Activated CD4-positive, alpha-beta T cell treated with anti-CD3 and anti-CD28 coated beads, Interleukin-2, amount 10 ng/mL, durations not matched to agents 24 days and 14 days (primary cell): ENCODE measurements around the gene CDC14B. TPM values are rescaled to one million over a fixed set of nuclear protein-coding genes. Genes with fewer than 3 reads are reported as not detected.
"Not testable (repeated sequence)": the region's sequence is repeated elsewhere in the genome, so short reads cannot be mapped to it uniquely, and the experiment has no call there.

Experiments used
- DNase-seq: peaks from one replicate; pipeline ENCODE4 v3.0.0; 2022
- H3K27ac Mint-ChIP-seq: one replicate; pipeline ENCODE4 v1.8.0; 2022; ENCODE audit warnings: mild to moderate bottlenecking, mixed read lengths
- H3K27me3 Mint-ChIP-seq: one replicate; pipeline ENCODE4 v1.8.0; 2022; ENCODE audit warnings: mixed read lengths
- H3K36me3 Mint-ChIP-seq: one replicate; pipeline ENCODE4 v1.8.0; 2022; ENCODE audit warnings: low read depth, mild to moderate bottlenecking, mixed read lengths
- H3K4me1 Mint-ChIP-seq: one replicate; pipeline ENCODE4 v1.8.0; 2021; ENCODE audit warnings: mixed read lengths
- H3K4me3 Mint-ChIP-seq: one replicate; pipeline ENCODE4 v1.8.0; 2022; ENCODE audit warnings: mild to moderate bottlenecking, moderate library complexity, mixed read lengths
- H3K9me3 Mint-ChIP-seq: one replicate; pipeline ENCODE4 v1.8.0; 2021; ENCODE audit warnings: mixed read lengths
- intact Hi-C: fragments of 100-400 bp; cut with micrococcal nuclease; formaldehyde crosslinking; loops from one replicate; pipeline ENCODE4 v1.15.1; 2023
- total RNA-seq: library from RNA; stranded (reverse); gene quantifications from 2 replicates; pipeline ENCODE4 v1.2.3, GENCODE V29; 2022

Gene CDC14B
- total RNA-seq, 1 donor from 2014 or later = 1.1 TPM

DNA sequence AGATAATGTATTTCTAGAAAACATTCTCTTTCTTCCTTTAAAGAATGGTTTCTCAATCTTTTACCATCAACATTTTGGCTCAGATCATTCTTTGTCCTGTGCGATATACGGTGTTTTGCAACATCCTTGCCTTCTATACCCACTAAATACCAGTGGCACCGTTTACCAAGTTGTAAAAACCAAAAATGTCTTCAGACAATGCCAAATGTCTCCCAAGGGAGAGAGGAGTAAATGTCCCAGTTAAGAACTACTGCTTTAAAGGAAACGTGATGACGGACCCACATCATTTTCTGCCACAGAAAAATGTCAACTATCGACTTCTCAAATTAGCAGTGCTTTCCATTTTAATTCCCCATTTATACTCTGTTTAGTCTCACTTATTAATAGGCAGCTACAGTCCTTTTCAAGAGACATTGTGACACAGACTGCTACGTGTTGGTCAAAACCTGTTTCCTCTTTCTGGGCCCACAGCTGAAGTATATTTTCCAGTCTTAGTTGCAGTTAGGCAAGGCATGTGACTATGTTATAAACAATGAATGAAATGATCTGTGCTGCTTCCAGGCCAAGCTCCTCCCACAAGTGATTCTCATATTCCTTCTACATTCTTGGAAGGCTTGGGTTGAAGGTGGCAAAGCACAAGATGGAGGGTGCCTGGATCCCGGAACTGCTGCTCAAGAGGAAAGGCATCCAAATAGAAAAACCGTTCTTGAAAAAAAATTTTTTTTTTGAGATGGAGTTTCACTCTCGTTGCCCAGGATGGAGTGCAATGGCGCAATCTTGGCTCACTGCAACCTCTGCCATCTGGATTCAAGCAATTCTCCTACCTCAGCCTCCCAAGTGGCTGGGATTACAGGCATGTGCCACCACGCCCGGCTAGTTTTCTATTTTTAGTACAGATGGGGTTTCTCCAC, 26.7 kb upstream of the CDC14B start:
- H3K4me1 Mint-ChIP-seq = peaks cover 2% of the 10 kb centered on the region
- no peak overlapping the region for H3K27ac Mint-ChIP-seq
- no peak overlapping the region for H3K4me3 Mint-ChIP-seq
- H3K9me3 Mint-ChIP-seq = no peaks in the 10 kb centered on the region
- DNase-seq = no peak
- intact Hi-C loops = no loop called here
- H3K36me3 Mint-ChIP-seq = peaks cover 16% of the 10 kb centered on the region
- H3K27me3 Mint-ChIP-seq = no peaks in the 10 kb centered on the region

DNA sequence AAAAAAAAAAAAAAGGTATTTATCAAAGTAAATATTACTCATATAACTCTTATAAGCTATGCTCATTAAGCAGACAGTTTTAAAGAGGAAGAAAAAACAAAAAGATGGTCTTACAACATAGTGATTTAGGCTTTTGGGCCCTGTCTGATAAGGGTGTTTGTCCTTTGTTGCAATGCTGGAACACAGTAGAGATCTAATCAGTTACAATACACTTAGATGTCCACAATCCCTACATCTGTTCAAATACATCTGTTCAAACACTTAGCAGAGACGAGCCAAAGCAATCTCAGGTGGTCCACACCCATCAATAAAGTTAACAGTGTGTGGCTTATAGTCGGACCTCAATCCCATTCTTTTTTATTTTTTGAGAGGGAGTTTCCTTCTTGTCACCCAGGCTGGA, 24.5 kb upstream of the CDC14B start:
- no peak overlapping the region for H3K4me3 Mint-ChIP-seq
- H3K9me3 Mint-ChIP-seq = no peaks in the 10 kb centered on the region
- peaks cover 11% of the 10 kb centered on the region for H3K36me3 Mint-ChIP-seq
- no peak for DNase-seq
- intact Hi-C loops = no loop called here
- H3K4me1 Mint-ChIP-seq = peaks cover 2% of the 10 kb centered on the region
- H3K27me3 Mint-ChIP-seq = no peaks in the 10 kb centered on the region
- no peak overlapping the region for H3K27ac Mint-ChIP-seq

DNA sequence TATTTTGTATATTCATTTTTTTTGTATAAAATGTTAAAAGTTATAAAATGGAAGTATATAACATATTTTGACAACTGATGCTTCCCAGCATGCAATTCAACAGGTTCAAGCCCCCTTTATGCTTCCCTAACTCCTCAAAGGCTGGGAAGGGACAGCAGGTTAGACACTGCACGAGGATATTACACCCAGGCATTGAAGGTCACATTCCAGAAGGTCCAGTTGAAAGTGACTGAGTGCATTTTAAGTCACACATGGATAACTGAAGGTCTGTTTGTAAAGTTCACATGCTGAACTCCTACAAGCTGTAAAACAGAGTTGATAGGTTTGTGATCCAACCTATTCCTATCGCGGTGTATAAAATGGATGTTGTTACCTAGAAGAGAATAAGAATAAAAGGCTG, 21.9 kb upstream of the CDC14B start:
- no peak for DNase-seq
- intact Hi-C loops = no loop called here
- peaks cover 5% of the 10 kb centered on the region for H3K27me3 Mint-ChIP-seq
- H3K9me3 Mint-ChIP-seq = no peaks in the 10 kb centered on the region
- peaks cover 3% of the 10 kb centered on the region for H3K4me1 Mint-ChIP-seq
- H3K36me3 Mint-ChIP-seq = peaks cover 7% of the 10 kb centered on the region
- no peak overlapping the region for H3K4me3 Mint-ChIP-seq
- no peak overlapping the region for H3K27ac Mint-ChIP-seq

DNA sequence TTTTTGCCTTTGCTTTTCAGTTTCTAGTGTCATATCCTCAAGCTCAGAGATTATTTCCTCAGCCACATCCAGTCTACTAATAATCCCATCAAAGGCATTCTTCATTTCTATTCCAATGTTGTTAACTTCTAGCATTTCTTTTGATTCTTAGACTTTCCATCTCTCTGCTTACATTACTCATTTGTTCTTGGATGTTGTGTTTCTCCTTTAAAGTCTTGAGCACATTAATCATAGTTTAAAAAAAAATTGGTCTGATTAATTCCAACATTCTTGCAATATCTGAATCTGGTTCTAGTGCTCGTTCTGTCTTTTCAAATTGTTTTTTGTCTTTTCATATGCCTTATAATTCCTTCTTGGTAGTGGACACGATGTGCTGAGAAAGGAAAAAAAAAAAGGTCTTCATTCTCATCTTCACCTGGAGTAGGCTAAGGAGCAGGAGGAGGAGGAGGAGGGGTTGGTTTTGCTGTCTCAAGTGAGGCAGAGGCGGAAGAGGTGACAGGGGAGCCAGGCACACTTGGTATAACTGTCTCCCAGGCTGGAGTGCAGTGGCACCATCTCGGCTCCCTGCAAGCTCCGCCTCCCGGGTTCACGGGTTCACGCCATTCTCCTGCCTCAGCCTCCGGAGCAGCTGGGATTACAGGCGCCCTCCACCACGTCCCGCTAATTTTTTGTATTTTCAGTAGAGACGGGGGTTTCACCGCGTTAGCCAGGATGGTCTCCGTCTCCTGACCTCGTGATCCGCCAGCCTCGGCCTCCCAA, 19.1 kb upstream of the CDC14B start:
- no peaks in the 10 kb centered on the region for H3K9me3 Mint-ChIP-seq
- no peaks in the 10 kb centered on the region for H3K36me3 Mint-ChIP-seq
- H3K27ac Mint-ChIP-seq = no peak overlapping the region
- intact Hi-C loops = no loop called here
- H3K27me3 Mint-ChIP-seq = peaks cover 9% of the 10 kb centered on the region
- H3K4me3 Mint-ChIP-seq = no peak overlapping the region
- DNase-seq = no peak
- H3K4me1 Mint-ChIP-seq = peaks cover 2% of the 10 kb centered on the region

DNA sequence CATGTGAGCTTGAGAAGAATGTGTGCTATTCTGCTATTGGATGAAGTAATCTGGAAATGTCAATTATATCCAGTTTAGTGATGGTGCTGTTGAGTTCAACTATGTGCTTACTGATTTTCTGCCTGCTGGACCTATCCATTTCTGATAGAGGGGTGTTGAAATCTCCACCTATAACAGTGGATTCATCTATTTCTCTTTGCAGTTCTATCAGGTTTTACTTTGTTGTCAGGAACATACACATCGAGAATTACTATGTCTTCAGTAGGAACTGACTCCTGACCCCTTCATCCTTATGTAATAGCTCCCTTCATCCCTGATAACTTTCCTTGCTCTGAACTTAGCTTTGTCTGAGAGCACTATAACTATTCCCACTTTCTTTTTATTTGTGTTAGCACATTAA, 16.7 kb upstream of the CDC14B start:
- no peak overlapping the region for H3K4me3 Mint-ChIP-seq
- intact Hi-C loops = no loop called here
- H3K4me1 Mint-ChIP-seq = peaks cover 2% of the 10 kb centered on the region
- DNase-seq = no peak
- H3K27ac Mint-ChIP-seq = no peak overlapping the region
- H3K9me3 Mint-ChIP-seq = no peaks in the 10 kb centered on the region
- no peaks in the 10 kb centered on the region for H3K36me3 Mint-ChIP-seq
- peaks cover 14% of the 10 kb centered on the region for H3K27me3 Mint-ChIP-seq

DNA sequence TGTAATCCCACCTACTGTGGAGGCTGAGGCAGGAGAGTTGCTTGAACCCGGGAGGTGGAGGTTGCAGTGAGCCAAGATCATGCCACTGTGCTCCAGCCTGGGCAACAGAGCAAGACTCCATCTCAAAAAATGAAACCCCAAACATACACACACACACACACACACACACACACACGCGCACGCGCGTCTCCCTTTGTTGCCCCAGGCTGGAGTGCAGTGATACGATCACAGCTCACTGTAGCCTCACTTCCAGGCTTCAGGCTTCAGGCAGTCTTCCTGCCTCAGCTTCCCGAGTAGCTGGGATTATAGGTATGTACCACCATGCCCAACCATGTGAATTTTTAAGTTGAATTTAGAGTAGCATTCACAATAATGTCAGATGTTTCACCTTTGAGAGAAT, 13.9 kb upstream of the CDC14B start:
- H3K4me1 Mint-ChIP-seq, DNase-seq, H3K9me3 Mint-ChIP-seq, H3K27ac Mint-ChIP-seq, H3K4me3 Mint-ChIP-seq, H3K36me3 Mint-ChIP-seq, intact Hi-C loops: not testable (repeated sequence)
- peaks cover 12% of the 10 kb centered on the region for H3K27me3 Mint-ChIP-seq

DNA sequence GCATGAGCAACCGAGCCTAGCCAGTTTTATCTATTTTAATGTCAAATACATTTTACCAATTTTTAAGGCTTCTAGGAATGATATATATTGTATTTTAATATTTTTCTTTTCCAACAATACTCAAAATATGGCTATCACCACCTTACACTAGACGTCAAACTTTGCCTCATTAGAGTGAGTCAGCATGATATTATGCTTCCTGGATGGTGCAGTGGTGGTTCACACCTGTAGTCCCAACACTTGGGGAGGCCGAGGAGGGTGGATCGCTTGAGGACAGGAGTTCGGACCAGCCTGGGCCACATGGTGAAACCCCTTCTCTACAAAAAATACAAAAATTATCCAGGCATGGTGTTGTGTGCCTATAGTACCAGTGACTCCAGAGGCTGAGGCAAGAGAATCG, 7.3 kb upstream of the CDC14B start:
- Mint-ChIP-seq H3K27me3 (peaks cover 4% of the 10 kb centered on the region), H3K9me3 (no peaks in the 10 kb centered on the region), H3K27ac (no peak overlapping the region), H3K4me3 (no peak overlapping the region), H3K4me1 (peaks cover 5% of the 10 kb centered on the region), H3K36me3 (no peaks in the 10 kb centered on the region)
- no peak for DNase-seq
- intact Hi-C loops = no loop called here

DNA sequence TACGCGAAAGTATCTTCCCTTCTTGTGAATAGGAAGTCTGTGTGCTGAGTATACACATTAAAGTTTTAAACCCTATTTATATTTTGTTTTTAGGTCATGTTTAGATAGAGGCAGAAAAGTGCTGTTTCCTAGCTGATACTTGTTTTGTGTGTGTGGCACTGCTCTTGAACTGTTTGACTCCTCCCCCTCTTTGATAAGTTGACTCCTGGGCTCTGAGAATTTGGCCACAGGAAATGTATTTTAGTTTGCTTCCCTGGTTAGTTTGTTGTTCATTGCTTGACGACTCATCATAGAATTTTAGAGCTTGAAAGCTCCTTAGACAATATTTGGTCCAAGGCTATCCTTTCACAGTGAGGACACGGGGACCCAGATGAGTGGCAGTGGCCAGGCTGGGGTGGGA, 2.0 kb upstream of the CDC14B start:
- no peak overlapping the region for H3K4me3 Mint-ChIP-seq

DNA sequence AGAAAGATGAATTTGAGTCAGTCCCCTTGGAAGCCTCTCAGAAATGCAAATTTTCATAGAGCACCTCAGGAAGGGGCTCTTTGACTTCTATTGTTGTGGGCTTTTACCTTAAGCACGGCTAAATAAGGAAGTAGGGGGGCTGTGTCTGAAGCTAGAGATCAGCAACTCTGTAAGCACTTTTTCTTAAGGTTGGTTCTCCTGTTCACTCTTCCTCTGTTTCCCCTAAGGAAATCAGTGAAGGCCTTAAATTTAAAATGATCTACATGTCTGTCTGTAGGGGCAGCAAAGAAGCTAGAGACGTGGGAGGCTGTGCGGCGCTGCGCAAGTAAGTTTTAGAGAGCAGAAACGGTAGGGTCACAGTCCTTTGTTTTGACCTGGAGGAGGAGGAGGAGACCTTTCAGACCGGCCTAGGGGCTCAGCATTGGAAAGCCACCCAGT, 1.2 kb upstream of the CDC14B start:
- Mint-ChIP-seq H3K4me1 (peaks cover 4% of the 10 kb centered on the region), H3K36me3 (no peaks in the 10 kb centered on the region), H3K27ac (no peak overlapping the region), H3K9me3 (no peaks in the 10 kb centered on the region), H3K4me3 (no peak overlapping the region), H3K27me3 (peaks cover 39% of the 10 kb centered on the region)
- intact Hi-C loops = no loop called here
- no peak for DNase-seq

More for the DNA sequence above, 2.0 kb upstream of the CDC14B start:
- Mint-ChIP-seq H3K4me1 (peaks cover 4% of the 10 kb centered on the region), H3K36me3 (no peaks in the 10 kb centered on the region), H3K27me3 (peaks cover 36% of the 10 kb centered on the region), H3K9me3 (no peaks in the 10 kb centered on the region), H3K27ac (no peak overlapping the region)
- DNase-seq = no peak
- intact Hi-C loops = no loop called here

DNA sequence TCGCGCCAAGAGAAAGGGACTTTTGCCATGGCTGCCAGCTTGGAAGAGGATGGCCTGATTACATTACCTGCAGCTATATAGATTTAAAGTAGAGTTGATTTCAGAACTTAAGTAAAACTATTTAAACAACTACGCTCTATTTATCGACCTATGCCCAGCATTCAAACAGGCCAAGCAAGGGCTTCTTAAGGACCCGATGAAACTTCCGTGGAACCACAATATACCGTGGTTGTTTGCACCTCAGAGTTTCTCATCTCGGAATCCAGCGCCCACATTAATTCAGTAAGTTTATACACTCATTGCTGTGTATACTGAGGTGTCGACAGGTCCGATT, 505 bp upstream of the CDC14B start:
- Mint-ChIP-seq H3K4me1 (peaks cover 4% of the 10 kb centered on the region), H3K27me3 (peaks cover 45% of the 10 kb centered on the region), H3K9me3 (no peaks in the 10 kb centered on the region), H3K27ac (no peak overlapping the region), H3K36me3 (no peaks in the 10 kb centered on the region), H3K4me3 (peak overlapping the region; percentile 60)
- DNase-seq = no peak
- intact Hi-C loops = no loop called here

DNA sequence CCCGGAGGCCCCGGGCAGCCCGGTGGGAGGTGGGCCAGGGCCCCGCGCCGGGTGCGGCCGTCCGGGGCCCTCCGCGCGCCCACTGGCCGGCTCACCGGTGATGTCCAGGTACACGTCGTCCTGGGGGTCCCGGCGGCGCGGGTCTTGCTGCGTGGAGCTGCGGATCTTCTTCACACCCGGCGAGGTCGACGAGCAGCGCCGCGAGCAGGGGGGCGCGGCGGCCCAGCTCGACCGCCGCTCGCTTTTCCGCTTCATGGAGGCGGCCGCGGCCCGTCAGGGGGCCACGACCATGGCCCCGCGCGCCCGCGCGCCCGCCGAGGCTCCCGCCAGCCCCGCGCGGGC, 548 bp downstream of the CDC14B start:
- Mint-ChIP-seq H3K9me3 (no peaks in the 10 kb centered on the region), H3K36me3 (no peaks in the 10 kb centered on the region), H3K4me3 (peak overlapping the region; percentile 32), H3K27me3 (peaks cover 50% of the 10 kb centered on the region), H3K4me1 (peaks cover 4% of the 10 kb centered on the region), H3K27ac (no peak overlapping the region)
- no peak for DNase-seq
- intact Hi-C loops = no loop called here

DNA sequence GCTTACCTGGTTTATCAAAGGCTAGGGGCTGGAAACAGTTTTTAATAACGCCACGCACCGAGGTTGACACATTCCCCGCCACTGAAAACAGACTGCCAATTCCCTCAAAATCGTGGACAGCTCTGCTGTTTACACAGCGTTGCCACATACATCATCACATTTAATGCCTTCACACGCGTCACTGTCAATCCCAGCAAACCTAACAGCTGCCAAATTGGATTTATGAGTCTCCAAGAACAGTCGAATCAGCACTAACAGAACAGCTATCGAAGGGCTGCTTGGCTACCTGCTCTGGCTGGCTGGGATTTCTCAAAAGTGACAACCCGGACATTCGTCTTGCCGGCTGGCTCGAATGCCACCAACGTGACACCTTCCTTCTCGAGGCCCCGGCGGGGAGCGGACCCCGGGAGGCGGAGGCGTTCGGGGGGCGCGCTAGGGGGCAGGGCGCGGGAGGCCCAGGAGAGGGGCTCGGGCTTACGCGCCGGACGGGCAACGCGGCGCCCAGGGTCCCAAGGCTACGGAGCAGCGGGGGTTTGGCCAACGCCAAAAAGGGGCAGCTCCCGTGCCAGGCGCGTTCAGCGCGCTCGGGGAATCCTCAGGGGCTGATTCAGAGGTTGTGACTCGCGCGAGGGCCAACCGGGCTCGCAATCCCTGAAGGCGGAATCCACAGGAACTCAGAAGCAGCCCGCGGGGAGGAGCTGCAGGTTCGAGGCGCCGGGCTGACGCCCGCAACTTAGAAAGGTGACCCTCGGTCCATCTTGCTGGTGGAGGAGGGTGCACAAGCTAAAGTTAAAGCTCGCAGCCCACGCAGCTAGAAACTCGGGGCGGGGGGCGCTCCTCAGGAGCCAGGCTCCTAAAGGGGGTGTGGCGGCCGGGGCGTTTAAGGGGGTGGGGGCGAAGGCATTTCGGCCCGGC, 1.2 kb downstream of the CDC14B start:
- H3K4me3 Mint-ChIP-seq = peak overlapping the region; percentile 58
- no peak overlapping the region for H3K27ac Mint-ChIP-seq
- intact Hi-C loops = no loop called here
- no peaks in the 10 kb centered on the region for H3K9me3 Mint-ChIP-seq
- peak; percentile 63 for DNase-seq
- peaks cover 4% of the 10 kb centered on the region for H3K4me1 Mint-ChIP-seq
- H3K27me3 Mint-ChIP-seq = peaks cover 54% of the 10 kb centered on the region
- H3K36me3 Mint-ChIP-seq = no peaks in the 10 kb centered on the region

DNA sequence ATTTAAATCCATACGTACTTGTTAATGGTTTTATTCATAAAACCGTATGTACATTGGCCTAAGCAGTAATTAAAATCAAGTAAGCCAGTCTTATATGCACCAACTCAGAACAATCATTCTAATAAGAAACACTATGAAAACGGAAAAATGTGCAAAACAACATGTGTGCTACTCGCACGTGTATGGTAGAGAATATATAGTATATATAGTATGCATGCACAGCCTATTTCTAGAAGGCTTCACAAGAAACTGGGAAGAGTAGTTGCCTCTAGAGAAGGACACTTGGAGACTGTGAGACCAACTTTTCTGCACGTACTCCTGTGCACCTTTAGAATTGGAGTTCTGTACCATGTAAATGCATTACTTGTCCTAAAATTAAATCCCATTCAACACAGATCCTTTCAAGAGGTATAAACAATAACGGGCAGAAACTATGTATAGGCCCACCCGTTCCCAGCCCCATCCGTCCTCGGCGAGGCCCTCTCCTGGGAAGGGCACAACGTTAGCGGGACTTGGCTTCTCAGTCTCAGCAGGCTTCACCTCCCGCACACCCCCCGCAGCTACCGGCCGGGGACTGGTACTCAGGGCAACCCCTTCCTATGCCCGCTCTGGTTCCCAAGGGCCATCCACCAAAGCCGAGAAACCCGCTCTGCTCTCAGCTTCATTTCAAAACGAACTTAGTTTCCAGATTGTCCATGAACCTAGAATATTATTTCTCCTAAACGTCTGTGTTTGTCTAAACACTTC, 2.0 kb downstream of the CDC14B start:
- H3K36me3 Mint-ChIP-seq = no peaks in the 10 kb centered on the region
- H3K27me3 Mint-ChIP-seq = peaks cover 62% of the 10 kb centered on the region
- intact Hi-C loops = no loop called here
- no peak overlapping the region for H3K27ac Mint-ChIP-seq
- no peak for DNase-seq
- peaks cover 4% of the 10 kb centered on the region for H3K4me1 Mint-ChIP-seq
- H3K4me3 Mint-ChIP-seq = peak overlapping the region; percentile 58
- no peaks in the 10 kb centered on the region for H3K9me3 Mint-ChIP-seq
